Neuron (in vitro differentiated cells): ENCODE results near the gene FCRL1.

Experiments used
- H2AFZ ChIP-seq: one replicate; pipeline ENCODE4 v1.6.1; 2013; ENCODE audit warnings: low read depth, mild to moderate bottlenecking, inconsistent platforms, low read length, moderate library complexity
- H3K27me3 ChIP-seq: one replicate; pipeline ENCODE4 v1.6.1; 2013; ENCODE audit warnings: low read length; ENCODE audit not compliant: insufficient read depth
- H3K36me3 ChIP-seq: one replicate; pipeline ENCODE4 v1.6.1; 2013; ENCODE audit warnings: low read length; ENCODE audit not compliant: insufficient read depth
- H3K4me1 ChIP-seq: one replicate; pipeline ENCODE4 v1.6.1; 2013; ENCODE audit warnings: low read length; ENCODE audit not compliant: insufficient read depth
- H3K4me3 ChIP-seq: 2 replicates; pipeline ENCODE4 v1.5.1; 2013; ENCODE audit warnings: mild to moderate bottlenecking, low read length, moderate library complexity
- H3K9me3 ChIP-seq: one replicate; pipeline ENCODE4 v1.6.1; 2013; ENCODE audit warnings: low read length

The FCRL1 gene

DNA sequence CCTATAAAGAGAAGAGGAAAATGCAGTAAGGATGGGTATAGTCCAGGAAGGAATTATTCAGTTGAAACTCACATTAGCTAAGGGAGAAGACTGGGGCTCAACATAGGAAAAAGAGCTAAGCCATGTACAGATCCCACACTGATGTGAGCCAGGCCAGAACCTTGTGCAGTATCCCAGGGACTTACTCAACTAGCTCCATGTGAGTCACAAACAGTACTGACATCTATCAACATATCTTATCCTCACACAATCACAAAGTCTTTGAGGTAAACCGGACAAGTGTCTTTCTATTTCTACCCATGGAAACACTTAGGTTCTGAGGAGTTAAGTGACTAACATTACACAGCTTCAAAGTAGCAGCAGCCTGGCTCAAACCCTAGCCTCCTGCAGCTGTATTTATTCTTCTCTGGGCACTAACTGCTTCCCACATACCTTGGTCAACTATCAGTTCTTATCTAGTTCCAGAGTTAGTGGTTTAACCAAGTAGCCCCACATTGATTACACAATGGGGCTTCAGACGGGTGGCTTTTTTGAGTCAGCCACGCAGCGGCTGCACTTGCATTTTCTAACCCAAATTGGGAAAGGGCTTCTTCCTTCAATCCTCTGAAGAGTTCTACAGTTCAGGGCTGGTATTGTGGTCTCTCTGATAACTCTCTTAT, 12.2 kb upstream of the FCRL1 start:
- Histone ChIP-seq H3K4me3 (no peak overlapping the region), H2AFZ (no peak overlapping the region), H3K4me1 (no peaks in the 10 kb centered on the region), H3K36me3 (no peaks in the 10 kb centered on the region), H3K9me3 (no peaks in the 10 kb centered on the region), H3K27me3 (peaks cover 4% of the 10 kb centered on the region)

DNA sequence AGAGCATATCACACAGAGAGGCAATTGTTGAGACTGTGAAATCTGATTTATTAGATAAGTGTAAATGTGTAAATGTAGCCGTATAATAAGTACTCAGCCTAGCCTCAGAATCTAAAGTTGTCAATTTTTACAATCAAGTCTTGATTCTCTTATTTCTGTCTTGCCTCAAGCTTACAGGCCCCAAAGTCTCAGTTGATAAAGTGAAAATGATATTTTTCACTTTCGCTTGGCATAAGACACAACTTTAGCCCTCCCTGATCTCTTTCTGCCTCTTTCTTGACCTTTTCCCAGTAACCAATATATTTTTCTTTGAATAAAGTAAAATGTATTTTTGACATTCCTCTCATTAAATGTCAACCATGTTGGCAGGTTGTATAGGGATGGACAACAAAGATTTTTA, 11.0 kb upstream of the FCRL1 start:
- H3K36me3 ChIP-seq: no peaks in the 10 kb centered on the region
- H3K4me3 ChIP-seq: no peak overlapping the region
- H3K4me1 ChIP-seq: no peaks in the 10 kb centered on the region
- H3K27me3 ChIP-seq: peaks cover 4% of the 10 kb centered on the region
- no peaks in the 10 kb centered on the region for H3K9me3 ChIP-seq
- H2AFZ ChIP-seq: no peak overlapping the region

DNA sequence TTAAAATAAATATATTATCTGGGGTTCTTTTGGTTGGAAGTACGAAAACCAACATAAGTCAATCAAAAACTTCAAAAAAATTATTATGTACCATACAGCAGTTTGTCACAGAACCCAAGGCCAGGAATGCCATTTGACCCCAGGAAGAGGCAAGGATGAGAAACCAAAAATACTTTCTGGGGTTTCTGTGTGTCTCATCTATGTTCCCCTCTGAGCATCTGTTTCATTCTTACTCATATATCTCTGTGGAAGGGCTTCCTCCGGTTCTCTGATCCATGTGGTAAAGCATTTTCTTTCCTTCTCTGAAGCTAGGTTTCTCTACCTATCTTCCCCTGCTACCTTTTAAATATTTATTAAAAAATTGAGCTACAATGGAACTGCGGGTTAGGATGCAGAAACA, 9.8 kb upstream of the FCRL1 start:
- Histone ChIP-seq H2AFZ (no peak overlapping the region), H3K27me3 (peaks cover 6% of the 10 kb centered on the region)

DNA sequence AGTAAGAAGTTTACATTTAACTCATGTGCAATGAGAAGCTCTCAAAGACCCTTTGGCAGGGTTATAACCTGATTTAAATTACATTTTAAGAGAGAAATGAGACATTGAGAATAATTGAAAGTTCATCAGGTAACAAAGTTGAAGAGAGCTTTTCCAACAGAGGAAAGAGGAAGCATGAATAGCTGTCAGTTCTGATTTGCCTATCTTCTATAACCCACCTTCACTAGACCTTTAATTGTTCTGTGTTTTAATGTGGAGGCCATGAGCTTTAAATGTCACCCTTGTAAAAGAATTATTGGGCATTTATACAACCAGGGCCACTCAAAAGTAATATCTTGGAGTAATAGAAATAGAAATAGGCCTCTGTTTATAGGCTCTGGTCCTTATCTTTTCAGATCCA, 9.3 kb upstream of the FCRL1 start:
- Histone ChIP-seq H3K36me3 (no peaks in the 10 kb centered on the region), H3K27me3 (peaks cover 6% of the 10 kb centered on the region), H3K4me3 (no peak overlapping the region), H3K9me3 (no peaks in the 10 kb centered on the region), H3K4me1 (no peaks in the 10 kb centered on the region), H2AFZ (no peak overlapping the region)

More for the DNA sequence above, 9.8 kb upstream of the FCRL1 start:
- Histone ChIP-seq H3K4me1 (no peaks in the 10 kb centered on the region), H3K9me3 (no peaks in the 10 kb centered on the region), H3K4me3 (no peak overlapping the region), H3K36me3 (no peaks in the 10 kb centered on the region)

DNA sequence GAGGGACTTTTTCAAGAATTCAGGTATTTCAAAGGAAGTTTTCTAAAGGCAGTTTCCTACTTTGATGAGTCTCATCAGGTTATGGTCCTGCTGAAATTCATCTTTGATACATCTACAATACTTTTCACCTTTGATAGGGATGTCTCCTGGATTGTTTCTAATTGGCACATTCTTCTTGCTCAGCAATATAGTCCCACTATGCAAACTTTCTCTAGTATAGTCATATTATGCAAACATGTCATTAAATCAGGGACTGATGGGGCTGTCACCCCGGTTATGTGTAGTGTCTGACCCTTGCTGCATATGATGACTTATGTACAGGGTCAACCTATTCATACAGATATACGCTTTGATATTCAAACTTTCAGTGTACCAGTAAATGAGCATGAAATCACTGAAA, 379 bp upstream of the FCRL1 start:
- Histone ChIP-seq H3K9me3 (no peaks in the 10 kb centered on the region), H2AFZ (no peak overlapping the region), H3K27me3 (peaks cover 2% of the 10 kb centered on the region), H3K36me3 (no peaks in the 10 kb centered on the region), H3K4me1 (no peaks in the 10 kb centered on the region), H3K4me3 (no peak overlapping the region)

DNA sequence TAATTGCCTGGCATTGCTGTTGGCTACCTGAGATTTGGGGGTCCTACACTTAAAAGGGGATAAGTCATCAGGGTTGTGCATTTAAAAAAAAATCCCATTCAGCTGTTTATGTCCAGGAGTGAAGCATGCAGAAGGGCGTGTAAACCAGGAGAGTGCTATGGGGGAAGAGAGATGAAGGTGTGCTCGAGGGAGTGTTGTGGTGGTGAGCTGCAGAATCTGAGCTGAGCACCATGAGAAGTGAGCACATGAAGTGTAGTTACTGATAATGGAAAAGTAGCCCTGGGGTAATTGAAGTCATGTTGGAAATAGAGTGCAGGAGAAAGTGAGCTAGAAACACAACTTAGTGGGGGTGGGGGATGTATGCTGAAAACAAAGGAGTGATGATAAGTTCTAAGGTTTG, 705 bp downstream of the FCRL1 start:
- Histone ChIP-seq H3K4me1 (no peaks in the 10 kb centered on the region), H3K9me3 (no peaks in the 10 kb centered on the region), H2AFZ (no peak overlapping the region), H3K27me3 (no peaks in the 10 kb centered on the region), H3K36me3 (no peaks in the 10 kb centered on the region), H3K4me3 (no peak overlapping the region)

DNA sequence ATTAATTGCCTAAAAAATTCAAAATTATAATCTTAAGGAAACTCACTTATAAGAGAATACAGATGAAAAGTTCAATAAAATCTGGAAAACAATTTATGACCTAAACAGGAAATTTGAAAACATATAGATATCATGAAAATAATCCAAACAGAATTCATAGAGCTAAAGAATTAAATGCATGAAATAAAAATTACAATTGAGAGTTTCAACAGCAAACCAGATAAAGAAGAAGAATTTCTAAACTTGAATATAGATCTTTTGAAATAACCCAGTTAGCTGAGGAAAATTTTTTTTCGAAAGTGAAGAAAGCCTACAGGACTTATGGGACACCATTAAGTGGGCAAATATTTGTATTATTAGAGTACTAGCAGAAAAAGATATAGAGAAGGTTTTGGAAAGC, 6.7 kb downstream of the FCRL1 start:
- Histone ChIP-seq H3K4me3 (no peak overlapping the region), H3K9me3 (no peaks in the 10 kb centered on the region), H3K27me3 (no peaks in the 10 kb centered on the region), H2AFZ (no peak overlapping the region), H3K36me3 (no peaks in the 10 kb centered on the region), H3K4me1 (no peaks in the 10 kb centered on the region)

DNA sequence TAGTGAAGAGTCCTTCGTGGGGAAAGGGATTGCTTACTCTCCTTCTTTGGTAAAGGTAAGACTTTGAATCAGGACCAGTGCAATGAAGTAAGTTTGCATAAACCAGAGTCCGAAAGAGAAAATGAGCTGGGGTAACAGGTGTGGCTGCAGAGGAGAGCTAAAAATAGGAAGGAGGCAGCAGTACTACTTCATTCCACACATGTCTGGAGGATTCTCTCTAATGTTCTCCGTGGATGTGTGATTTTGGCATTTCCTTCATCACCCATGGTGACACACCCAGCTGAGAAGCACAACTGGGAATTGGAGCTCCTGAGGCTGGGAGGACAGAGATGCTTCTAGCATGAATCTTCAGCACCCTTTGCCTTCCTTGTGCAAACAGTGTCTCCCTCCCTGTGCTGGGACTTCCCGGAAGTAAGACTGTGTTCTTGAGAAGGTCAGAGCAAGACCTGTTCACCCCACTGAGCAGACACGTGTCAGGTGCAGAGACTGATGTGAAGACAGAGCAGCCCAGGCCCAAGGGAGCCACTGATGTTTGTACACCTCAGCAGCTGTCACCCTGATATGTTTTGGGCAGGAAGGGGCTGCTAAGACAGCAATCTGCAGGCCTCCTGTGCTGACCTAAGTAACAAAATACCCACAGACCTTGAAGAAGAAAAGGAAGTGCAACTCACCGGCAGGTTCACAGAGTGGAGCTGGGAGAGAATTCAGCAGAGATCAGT, 13.3 kb downstream of the FCRL1 start:
- no peak overlapping the region for H3K4me3 ChIP-seq
- no peaks in the 10 kb centered on the region for H3K4me1 ChIP-seq
- H2AFZ ChIP-seq: no peak overlapping the region
- H3K9me3 ChIP-seq: no peaks in the 10 kb centered on the region
- H3K27me3 ChIP-seq: no peaks in the 10 kb centered on the region
- no peaks in the 10 kb centered on the region for H3K36me3 ChIP-seq

DNA sequence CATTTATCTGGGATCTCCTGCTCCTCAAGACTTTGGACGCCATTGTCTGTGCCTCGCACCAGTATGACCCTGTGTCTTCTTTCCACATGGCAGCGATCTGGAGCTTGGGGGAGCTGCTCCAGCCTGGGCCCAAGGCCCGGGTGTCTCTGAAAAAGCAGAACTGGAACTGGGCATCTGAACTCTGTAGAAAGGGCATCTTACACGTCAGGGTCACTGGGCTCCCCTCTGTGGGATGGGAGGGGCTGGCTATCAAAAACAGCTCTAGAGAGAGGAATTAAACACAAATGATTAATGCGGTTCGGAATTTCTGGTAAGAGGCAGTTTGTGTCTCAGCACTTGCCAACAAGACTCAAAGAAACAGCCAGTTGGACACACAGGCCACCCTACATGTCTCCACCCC, 16.1 kb downstream of the FCRL1 start:
- Histone ChIP-seq H3K9me3 (no peaks in the 10 kb centered on the region), H3K36me3 (no peaks in the 10 kb centered on the region), H3K27me3 (no peaks in the 10 kb centered on the region), H3K4me1 (no peaks in the 10 kb centered on the region), H3K4me3 (no peak overlapping the region), H2AFZ (no peak overlapping the region)

DNA sequence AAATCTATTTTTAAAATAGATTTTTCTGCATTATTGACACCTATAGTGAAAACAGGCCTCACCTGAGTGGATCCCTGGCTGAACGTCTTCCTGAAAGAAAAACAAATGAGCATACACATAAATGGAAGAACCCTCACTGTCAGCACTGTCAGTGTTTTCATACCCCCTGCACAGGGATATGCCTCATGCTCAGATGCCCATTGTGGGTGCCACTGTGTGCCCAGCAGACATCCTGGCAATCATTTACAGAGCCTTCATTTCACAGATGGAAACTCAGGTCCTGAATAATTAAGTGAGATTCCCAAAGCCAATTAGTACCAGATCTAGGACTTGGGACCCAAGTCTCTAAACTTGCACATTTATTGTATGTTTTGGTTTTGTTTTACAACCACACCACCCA, 19.9 kb downstream of the FCRL1 start:
- H3K36me3 ChIP-seq: no peaks in the 10 kb centered on the region
- no peaks in the 10 kb centered on the region for H3K9me3 ChIP-seq
- H3K4me1 ChIP-seq: no peaks in the 10 kb centered on the region
- no peak overlapping the region for H2AFZ ChIP-seq
- no peak overlapping the region for H3K4me3 ChIP-seq
- no peaks in the 10 kb centered on the region for H3K27me3 ChIP-seq

DNA sequence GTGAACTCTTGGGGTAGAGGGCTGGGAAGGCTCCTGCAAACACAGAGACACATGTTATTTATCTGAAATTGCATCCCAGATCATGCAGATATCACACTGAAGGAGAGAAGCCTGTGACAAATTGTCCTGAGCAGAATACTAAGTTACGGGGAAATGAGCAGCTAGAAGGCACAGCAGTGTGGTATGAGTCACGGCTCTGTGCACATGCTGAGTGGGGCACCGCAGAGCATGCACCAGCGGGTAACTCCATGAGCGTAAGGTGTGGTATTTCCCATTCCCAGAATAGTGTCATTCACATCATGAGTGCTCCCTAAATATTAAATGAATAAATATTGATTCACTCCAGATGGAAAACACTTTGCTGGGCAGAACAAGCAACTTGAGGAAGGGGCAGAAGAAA, 21.7 kb downstream of the FCRL1 start:
- Histone ChIP-seq H3K4me3 (no peak overlapping the region), H3K4me1 (no peaks in the 10 kb centered on the region), H3K27me3 (no peaks in the 10 kb centered on the region), H3K9me3 (no peaks in the 10 kb centered on the region), H3K36me3 (no peaks in the 10 kb centered on the region), H2AFZ (no peak overlapping the region)

DNA sequence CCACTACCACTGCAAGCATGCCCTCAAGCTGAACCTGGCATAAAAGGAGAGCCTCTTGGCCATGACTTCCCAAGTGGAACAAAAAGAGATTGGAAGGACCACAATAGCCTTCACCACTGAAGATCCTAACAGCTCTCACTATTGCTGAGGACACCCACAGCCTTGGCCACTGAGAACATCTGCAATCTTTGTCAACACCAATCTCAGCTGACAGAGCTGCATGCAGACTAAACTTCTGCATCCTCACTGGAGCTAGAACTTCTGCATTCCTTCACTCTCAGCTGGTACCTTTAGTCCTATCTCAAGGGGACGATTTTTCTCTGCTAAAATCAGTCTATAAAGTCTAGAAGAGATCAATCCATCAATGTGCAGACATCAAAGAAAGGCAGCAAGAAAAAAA, 34.7 kb downstream of the FCRL1 start:
- Histone ChIP-seq H3K27me3 (no peaks in the 10 kb centered on the region), H2AFZ (no peak overlapping the region), H3K4me1 (no peaks in the 10 kb centered on the region), H3K9me3 (no peaks in the 10 kb centered on the region), H3K4me3 (no peak overlapping the region), H3K36me3 (no peaks in the 10 kb centered on the region)

DNA sequence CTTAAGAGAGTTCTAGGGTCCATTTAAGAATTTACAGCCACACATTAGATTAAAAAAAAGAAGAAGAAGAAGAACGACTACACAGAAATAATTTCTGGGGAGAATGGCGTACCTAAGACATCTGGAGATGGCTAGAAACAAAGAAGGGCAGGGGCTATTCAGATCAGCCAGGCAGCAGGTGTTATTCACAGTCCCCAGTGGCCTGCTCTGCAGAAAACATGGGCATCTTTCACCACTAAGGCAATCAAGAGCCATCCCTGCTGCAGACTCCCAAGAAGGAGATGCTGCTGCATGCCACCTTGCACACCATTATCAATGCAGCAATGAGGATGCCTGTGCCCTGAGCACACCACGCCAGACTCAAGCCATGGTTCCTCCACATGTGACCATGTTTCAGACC, 35.1 kb downstream of the FCRL1 start:
- Histone ChIP-seq H3K4me1 (no peaks in the 10 kb centered on the region), H3K27me3 (no peaks in the 10 kb centered on the region), H3K9me3 (no peaks in the 10 kb centered on the region), H3K36me3 (no peaks in the 10 kb centered on the region), H2AFZ (no peak overlapping the region), H3K4me3 (no peak overlapping the region)

DNA sequence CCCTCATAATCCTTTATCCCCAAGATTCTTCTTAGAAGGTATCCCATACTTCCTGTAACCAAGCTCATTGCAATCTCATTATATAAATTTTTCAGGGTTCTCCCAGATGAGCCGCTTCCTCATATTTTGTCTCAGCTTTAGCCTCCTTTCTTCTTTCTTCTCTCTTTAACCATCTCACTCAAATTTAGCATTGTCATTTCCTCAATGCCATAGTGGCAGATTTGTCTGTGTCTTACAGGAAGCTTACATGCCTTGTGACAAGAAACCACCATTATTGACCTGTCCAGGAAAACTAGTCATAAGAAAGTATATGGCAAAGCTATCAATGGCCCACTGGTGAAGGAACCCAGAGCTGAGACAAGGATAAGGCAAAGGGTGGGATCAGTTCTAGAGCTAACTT, 37.0 kb downstream of the FCRL1 start:
- no peaks in the 10 kb centered on the region for H3K36me3 ChIP-seq
- H3K9me3 ChIP-seq: no peaks in the 10 kb centered on the region
- H2AFZ ChIP-seq: no peak overlapping the region
- no peak overlapping the region for H3K4me3 ChIP-seq
- H3K27me3 ChIP-seq: no peaks in the 10 kb centered on the region
- H3K4me1 ChIP-seq: no peaks in the 10 kb centered on the region
